GM23338 (cell line): Measurements from ENCODE around the gene GABPB1. TPM values are rescaled to one million over a fixed set of nuclear protein-coding genes. Genes with fewer than 3 reads are reported as not detected.

Experiments
- ATAC-seq: fragments of 200-7000 bp; cut with Tn5 transposase; 3 replicates; pipeline ENCODE4 v1.9.1; 2020
- DNase-seq: peaks from one replicate; pipeline ENCODE4 v3.0.0-alpha.2; 2015; ENCODE audit warnings: low spot score
- H2AFZ ChIP-seq: fragments of 200-600 bp; sonication (generic); 2 replicates; pipeline ENCODE4 v1.8.0; 2016; ENCODE audit warnings: antibody characterized with exemption, mild to moderate bottlenecking, moderate library complexity
- H3F3A ChIP-seq: fragments of 200-600 bp; sonication (generic); replicated peaks from 2 replicates; pipeline ENCODE4 v1.8.0; 2017; ENCODE audit warnings: antibody characterized with exemption, mixed run types, low read depth
- H3K27ac ChIP-seq: fragments of 200-600 bp; sonication (generic); 2 replicates; pipeline ENCODE4 v1.6.1; 2016; ENCODE audit warnings: low read depth
- H3K27me3 ChIP-seq: fragments of 200-600 bp; sonication (generic); 2 replicates; pipeline ENCODE4 v1.8.0; 2016; ENCODE audit warnings: mild to moderate bottlenecking, mixed run types, moderate library complexity; ENCODE audit not compliant: insufficient read depth
- H3K36me3 ChIP-seq: fragments of 200-600 bp; sonication (generic); 2 replicates; pipeline ENCODE4 v1.8.0; 2016; ENCODE audit warnings: mild to moderate bottlenecking; ENCODE audit not compliant: insufficient read depth
- H3K4me1 ChIP-seq: fragments of 200-600 bp; sonication (generic); 2 replicates; pipeline ENCODE4 v1.8.0; 2016; ENCODE audit warnings: mild to moderate bottlenecking, moderate library complexity; ENCODE audit not compliant: insufficient read depth
- H3K4me2 ChIP-seq: fragments of 200-600 bp; sonication (generic); 2 replicates; pipeline ENCODE4 v1.7.1; 2017; ENCODE audit warnings: mixed run types
- H3K4me3 ChIP-seq: fragments of 200-600 bp; sonication (generic); 2 replicates; pipeline ENCODE4 v1.6.1; 2016; ENCODE audit warnings: mixed run types
- H3K79me2 ChIP-seq: fragments of 200-600 bp; sonication (generic); replicated peaks from 2 replicates; pipeline ENCODE4 v1.8.0; 2017; ENCODE audit warnings: mild to moderate bottlenecking; ENCODE audit not compliant: insufficient read depth
- H3K9me2 ChIP-seq: fragments of 200-600 bp; sonication (generic); 2 replicates; pipeline ENCODE4 v1.8.0; 2017; ENCODE audit not compliant: insufficient read depth
- H4K20me1 ChIP-seq: fragments of 200-600 bp; sonication (generic); replicated peaks from 2 replicates; pipeline ENCODE4 v1.8.0; 2017; ENCODE audit warnings: mild to moderate bottlenecking; ENCODE audit not compliant: insufficient read depth
- H3K27ac Mint-ChIP-seq: 2 replicates; pipeline ENCODE4 v1.8.0; 2020; ENCODE audit warnings: inconsistent platforms, mild to moderate bottlenecking, moderate library complexity, mixed read lengths
- H3K27me3 Mint-ChIP-seq: 3 replicates; pipeline ENCODE4 v1.8.0; 2022; ENCODE audit warnings: low read depth, mild to moderate bottlenecking, moderate library complexity, mixed read lengths, inconsistent platforms; ENCODE audit not compliant: insufficient read depth, poor library complexity
- H3K36me3 Mint-ChIP-seq: 3 replicates; pipeline ENCODE4 v1.8.0; 2021; ENCODE audit warnings: low read depth, mild to moderate bottlenecking, inconsistent platforms, moderate library complexity, mixed read lengths
- H3K4me1 Mint-ChIP-seq: 3 replicates; pipeline ENCODE4 v1.8.0; 2020; ENCODE audit warnings: mild to moderate bottlenecking, inconsistent platforms, mixed read lengths
- H3K4me3 Mint-ChIP-seq: 3 replicates; pipeline ENCODE4 v1.8.0; 2021; ENCODE audit warnings: moderate library complexity, mild to moderate bottlenecking, inconsistent platforms, mixed read lengths
- H3K9me3 Mint-ChIP-seq: 3 replicates; pipeline ENCODE4 v1.8.0; 2020; ENCODE audit warnings: moderate library complexity, mild to moderate bottlenecking, inconsistent platforms, mixed read lengths
- CREB1 ChIP-seq: fragments of 250-450 bp; sonication (Bioruptor Pico); IDR thresholded peaks from 2 replicates; pipeline ENCODE4 v1.5.0; 2020; ENCODE audit warnings: low read depth, mild to moderate bottlenecking, moderate library complexity
- CTCF ChIP-seq, 2 experiments: fragments of 200-600 bp in 1 of 2; sonication (generic) in 1 of 2; conservative IDR thresholded peaks; 2 replicates each; pipeline versions ENCODE4 v1.5.1 to v1.6.1; 2016 to 2017; ENCODE audit warnings: antibody characterized with exemption in 2 of 2, low read depth in 2 of 2, mild to moderate bottlenecking in 2 of 2, moderate library complexity in 1 of 2
- ETS1 ChIP-seq: IDR thresholded peaks from 2 replicates; pipeline ENCODE4 v1.6.1; 2016; ENCODE audit warnings: antibody characterized with exemption
- EZH2 ChIP-seq: fragments of 200-600 bp; sonication (generic); IDR thresholded peaks from one replicate; pipeline ENCODE4 v1.8.0; 2017; ENCODE audit warnings: antibody characterized with exemption, mild to moderate bottlenecking, low read depth; ENCODE audit not compliant: unreplicated experiment
- EZH2phosphoT487 ChIP-seq: fragments of 200-600 bp; sonication (generic); IDR thresholded peaks from one replicate; pipeline ENCODE4 v1.8.1; 2018; ENCODE audit warnings: antibody characterized with exemption; ENCODE audit not compliant: unreplicated experiment
- JUNB ChIP-seq: IDR thresholded peaks from one replicate; pipeline ENCODE4 v1.6.1; 2016; ENCODE audit warnings: antibody characterized with exemption; ENCODE audit not compliant: unreplicated experiment
- NANOG ChIP-seq: IDR thresholded peaks from 2 replicates; pipeline ENCODE4 v1.6.1; 2016; ENCODE audit warnings: antibody characterized with exemption, borderline replicate concordance
- POLR2AphosphoS5 ChIP-seq: IDR thresholded peaks from 2 replicates; pipeline ENCODE4 v1.6.1; 2016; ENCODE audit warnings: antibody characterized with exemption, low read depth
- REST ChIP-seq: IDR thresholded peaks from one replicate; pipeline ENCODE4 v1.6.1; 2018; ENCODE audit warnings: antibody characterized with exemption; ENCODE audit not compliant: unreplicated experiment
- STAT1 ChIP-seq: IDR thresholded peaks from one replicate; pipeline ENCODE4 v1.6.1; 2016; ENCODE audit warnings: antibody characterized with exemption; ENCODE audit not compliant: unreplicated experiment
- ZNF114 ChIP-seq: fragments of 250-450 bp; sonication (Bioruptor Pico); IDR thresholded peaks from 2 replicates; pipeline ENCODE4 v1.5.0; 2020; ENCODE audit warnings: mild to moderate bottlenecking, moderate library complexity
- ZNF331 ChIP-seq: fragments of 250-450 bp; sonication (Bioruptor Pico); IDR thresholded peaks from 2 replicates; pipeline ENCODE4 v1.5.0; 2020; ENCODE audit warnings: low read depth, mild to moderate bottlenecking, moderate library complexity
- ZNF462 ChIP-seq: fragments of 250-450 bp; sonication (Bioruptor Pico); IDR thresholded peaks from 2 replicates; pipeline ENCODE4 v1.5.0; 2020; ENCODE audit warnings: mild to moderate bottlenecking, moderate library complexity
- polyA plus RNA-seq: library from polyadenylated mRNA; unstranded; fragments of >200 nt; fragmentation: Nextera tagmentation; extraction: Ambion mirVana; gene quantifications from 2 replicates; pipeline ENCODE4 v1.2.1, GENCODE V29; 2016
- total RNA-seq: library from RNA; depleted of rRNA; stranded (reverse); fragments of >200 nt; shearing (Covaris generic); gene quantifications from 2 replicates; pipeline ENCODE4 v1.2.3, GENCODE V29; 2014

Gene GABPB1
- total and polyA plus RNA-seq, 2 experiments from 2014 or later = 34.4 to 53.9 TPM

GRCh38 chr15:50307799-50308198 is 47.2 kb downstream of the GABPB1 start:
- DNase-seq (no peak), ATAC-seq (no peak)
- Mint-ChIP-seq H3K27me3 (peaks cover 4% of the 10 kb centered on the region), H3K27ac (no peak overlapping the region), H3K36me3 (peaks cover 42% of the 10 kb centered on the region), H3K9me3 (peaks cover 18% of the 10 kb centered on the region), H3K4me1 (no peaks in the 10 kb centered on the region), H3K4me3 (no peak overlapping the region)
- no peak overlapping the region for H3K27ac ChIP-seq
- no peak overlapping the region for H3K4me3 ChIP-seq
- TF ChIP-seq POLR2AphosphoS5 (no peak), JUNB (no peak), EZH2 (no peak), REST (no peak), EZH2phosphoT487 (no peak), STAT1 (no peak), NANOG (no peak), CTCF (conservative IDR thresholded peaks at IDR 0.05; ENCODE audit: low read depth in 2 of 2) (no peak), ZNF114 (CRISPR knock-in tag) (no peak), ZNF331 (CRISPR knock-in tag) (no peak), ETS1 (no peak), CREB1 (CRISPR knock-in tag) (no peak), ZNF462 (no peak)
- no peak overlapping the region for H3K4me2 ChIP-seq
- no peaks in the 10 kb centered on the region for H3K4me1 ChIP-seq
- no peak overlapping the region for H2AFZ ChIP-seq
- no peaks in the 10 kb centered on the region for H3F3A ChIP-seq
- no peaks in the 10 kb centered on the region for H3K9me2 ChIP-seq
- no peaks in the 10 kb centered on the region for H4K20me1 ChIP-seq
- H3K27me3 ChIP-seq = no peaks in the 10 kb centered on the region
- H3K36me3 ChIP-seq = peaks cover 20% of the 10 kb centered on the region
- H3K79me2 ChIP-seq = peaks cover 18% of the 10 kb centered on the region; the same call in 1 of the 2 replicates
